ENCODE measurements around the gene UMODL1.

UMODL1 gene

DNA sequence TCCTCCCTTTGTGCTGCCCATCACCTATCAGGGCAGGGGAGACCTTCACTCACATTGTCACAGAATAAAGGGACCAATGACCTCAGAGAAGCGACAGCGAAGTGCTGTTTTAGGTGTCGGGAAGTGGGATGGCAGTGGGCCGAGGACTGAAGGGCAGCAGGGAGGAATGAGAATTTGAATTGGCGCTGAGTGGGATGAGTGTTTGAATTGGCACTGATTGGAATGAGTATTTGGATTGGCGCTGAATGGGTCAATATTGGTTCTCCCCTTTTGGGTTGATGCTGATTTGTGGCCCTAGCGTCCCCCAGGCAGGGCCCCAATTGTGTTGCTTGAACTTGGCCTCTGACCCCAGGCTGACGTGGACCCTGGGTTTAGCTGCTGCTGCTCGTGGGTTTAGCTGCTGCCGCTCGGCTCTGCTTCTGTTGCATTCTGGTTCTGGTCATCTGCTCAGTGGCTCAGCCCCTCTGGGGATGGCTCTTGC lies 12.4 kb upstream of the UMODL1 start:
- DNase-seq (ENCODE audit: low read depth): peak; percentile 75
- H3K4me3 ChIP-seq (ENCODE audit: low read depth, low read length): no peak overlapping the region
- TF ChIP-seq CTCF (IDR thresholded peaks at IDR 0.05; ENCODE audit: control insufficient read depth, extremely low read depth, insufficient read depth): no peak

DNA sequence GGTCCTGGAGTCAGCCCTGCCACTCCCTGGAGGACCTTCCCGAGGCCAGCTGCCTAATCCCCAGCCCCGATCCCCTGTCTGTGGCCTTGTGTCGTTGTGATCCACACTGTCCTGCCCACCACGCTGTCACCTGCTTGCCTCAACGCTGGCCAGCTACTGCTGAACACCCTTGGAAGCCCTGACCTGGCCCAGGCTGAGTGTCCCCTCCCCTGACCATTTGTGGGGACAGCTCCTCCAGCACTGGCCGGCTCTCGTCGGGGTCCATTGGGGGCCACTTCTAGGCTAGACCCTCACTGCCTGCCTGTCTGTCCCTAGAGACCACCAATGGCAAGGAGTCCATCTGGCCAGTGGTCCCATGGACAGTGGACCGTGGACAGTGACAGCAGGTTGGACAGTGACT lies 12.0 kb upstream of the UMODL1 start:
- DNase-seq (ENCODE audit: low read depth): no peak
- H3K4me3 ChIP-seq (ENCODE audit: low read depth, low read length): no peak overlapping the region
- no peak for TF ChIP-seq CTCF (IDR thresholded peaks at IDR 0.05; ENCODE audit: control insufficient read depth, extremely low read depth, insufficient read depth)

GRCh38 chr21:42059721-42060120 lies 11.4 kb upstream of the UMODL1 start:
- DNase-seq (ENCODE audit: low read depth): no peak
- no peak for TF ChIP-seq CTCF (IDR thresholded peaks at IDR 0.05; ENCODE audit: control insufficient read depth, extremely low read depth, insufficient read depth)
- H3K4me3 ChIP-seq (ENCODE audit: low read depth, low read length): no peak overlapping the region

GRCh38 chr21:42060166-42060565 lies 11.0 kb upstream of the UMODL1 start:
- no peak for TF ChIP-seq CTCF (IDR thresholded peaks at IDR 0.05; ENCODE audit: control insufficient read depth, extremely low read depth, insufficient read depth)
- DNase-seq (ENCODE audit: low read depth): no peak
- no peak overlapping the region for H3K4me3 ChIP-seq (ENCODE audit: low read depth, low read length)

DNA sequence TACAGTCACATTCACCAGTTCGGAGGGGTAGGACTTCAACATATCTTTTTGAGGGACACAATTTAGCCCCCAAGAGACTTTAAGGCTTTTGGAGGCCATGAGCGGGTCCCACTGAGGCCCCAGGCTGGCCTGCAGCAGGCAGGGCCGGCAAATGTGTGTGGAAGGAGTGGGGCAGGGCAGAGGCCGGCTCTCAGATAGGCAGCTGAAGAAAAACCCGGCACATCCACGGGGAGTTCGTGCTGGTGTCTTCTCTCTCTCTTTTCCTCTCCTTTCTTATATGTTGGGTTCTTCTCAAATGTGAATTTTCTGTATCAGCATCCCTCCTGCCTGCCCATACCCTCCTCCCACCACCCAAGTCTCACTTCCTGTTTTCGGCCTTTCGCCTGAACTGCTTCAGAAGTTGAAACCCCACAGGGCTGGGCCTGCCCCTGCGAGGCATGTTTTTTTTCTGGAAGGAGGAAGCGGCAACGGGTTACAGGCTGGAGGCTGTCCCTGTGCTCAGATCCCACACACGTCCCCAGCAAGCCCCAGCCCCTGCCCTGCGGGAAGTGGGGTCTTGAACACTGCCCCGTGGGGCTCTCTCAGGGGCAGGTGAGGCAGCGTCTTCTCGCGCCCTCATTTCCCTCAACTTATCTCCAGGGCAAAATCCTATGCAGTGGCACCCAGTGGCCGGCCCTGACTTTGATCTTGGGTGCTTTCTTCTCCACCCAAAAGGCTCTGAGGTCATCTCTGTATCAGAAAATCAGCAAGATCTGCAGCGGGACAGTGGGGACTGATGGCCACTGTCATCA lies 9.7 kb upstream of the UMODL1 start:
- DNase-seq (ENCODE audit: low read depth): no peak
- no peak overlapping the region for H3K4me3 ChIP-seq (ENCODE audit: low read depth, low read length)
- TF ChIP-seq CTCF (IDR thresholded peaks at IDR 0.05; ENCODE audit: control insufficient read depth, extremely low read depth, insufficient read depth): no peak

DNA sequence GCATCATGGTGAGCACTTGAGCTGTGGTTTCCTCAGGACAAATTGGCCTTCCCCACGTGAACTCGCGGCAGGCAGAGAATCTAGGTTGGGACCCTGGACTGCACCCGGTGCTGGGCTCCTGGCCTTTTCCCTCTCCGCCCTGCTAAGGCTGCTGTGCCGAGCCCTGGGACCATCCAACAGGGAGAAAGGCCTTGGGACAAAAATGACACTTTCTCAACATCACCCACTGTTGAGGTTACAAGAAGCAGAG lies 9.2 kb upstream of the UMODL1 start:
- DNase-seq (ENCODE audit: low read depth): no peak
- no peak for TF ChIP-seq CTCF (IDR thresholded peaks at IDR 0.05; ENCODE audit: control insufficient read depth, extremely low read depth, insufficient read depth)
- no peak overlapping the region for H3K4me3 ChIP-seq (ENCODE audit: low read depth, low read length)
